Mucosa of rectum (tissue), 2 donors: Measurements from ENCODE around the gene RAD51B.
A peak's percentile ranks its signal among the peaks of the same experiment; 100 is the strongest.

Source experiments
- H3K27ac ChIP-seq, 2 donors: one replicate each; pipeline ENCODE4 v1.7.0; 2013; ENCODE audit warnings: inconsistent platforms in 2 of 2, low read depth in 2 of 2, low read length in 2 of 2
- H3K27me3 ChIP-seq, 2 donors: one replicate each; pipeline ENCODE4 v1.7.0; 2013; ENCODE audit warnings: low read length in 2 of 2; ENCODE audit not compliant: control insufficient read depth in 2 of 2, insufficient read depth in 2 of 2
- H3K36me3 ChIP-seq, 2 donors: one replicate each; pipeline ENCODE4 v1.7.0; 2013; ENCODE audit warnings: low read length in 2 of 2; ENCODE audit not compliant: control insufficient read depth in 2 of 2, insufficient read depth in 2 of 2
- H3K4me1 ChIP-seq, 2 donors: one replicate each; pipeline ENCODE4 v1.7.0; 2013; ENCODE audit warnings: low read length in 2 of 2, mild to moderate bottlenecking in 1 of 2; ENCODE audit not compliant: control insufficient read depth in 2 of 2, insufficient read depth in 2 of 2
- H3K4me3 ChIP-seq, 2 donors: one replicate each; pipeline ENCODE4 v1.7.0; 2013; ENCODE audit warnings: low read length in 2 of 2
- H3K9ac ChIP-seq, 2 donors: one replicate each; pipeline ENCODE4 v1.7.0; 2013; ENCODE audit warnings: low read length in 2 of 2, low read depth in 1 of 2, mild to moderate bottlenecking in 1 of 2
- H3K9me3 ChIP-seq, 2 donors: one replicate each; pipeline ENCODE4 v1.7.0; 2013; ENCODE audit warnings: low read length in 2 of 2; ENCODE audit not compliant: control insufficient read depth in 2 of 2
- donor health status: healthy.
- donor health status: Normal muscosa, but diverticular disease.

The RAD51B gene

DNA sequence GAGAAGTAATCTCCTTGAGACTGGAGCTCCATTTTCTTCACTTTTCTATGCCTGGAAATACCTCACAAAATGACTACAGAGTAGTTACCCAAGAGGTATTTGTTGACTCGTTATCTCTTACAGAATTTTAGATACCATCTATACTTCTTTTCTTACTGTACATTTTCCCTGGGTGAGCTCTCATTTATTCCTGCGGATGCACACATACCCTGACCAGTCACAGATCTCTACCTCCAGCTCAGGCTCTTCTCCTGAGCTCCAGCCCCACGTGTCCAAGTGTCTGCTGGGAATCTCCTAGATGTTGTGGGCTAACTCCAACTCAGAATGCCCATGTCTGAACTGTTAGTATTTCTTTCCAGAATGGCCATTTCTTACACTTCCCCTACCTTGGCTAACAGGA, 403.1 kb downstream of the RAD51B start:
- Histone ChIP-seq H3K9me3 (no peaks in the 10 kb centered on the region), H3K27ac (no peak overlapping the region), H3K4me3 (no peak overlapping the region), H3K9ac (no peak overlapping the region), H3K27me3 (no peaks in the 10 kb centered on the region), H3K4me1 (no peaks in the 10 kb centered on the region), H3K36me3 (no peaks in the 10 kb centered on the region)

DNA sequence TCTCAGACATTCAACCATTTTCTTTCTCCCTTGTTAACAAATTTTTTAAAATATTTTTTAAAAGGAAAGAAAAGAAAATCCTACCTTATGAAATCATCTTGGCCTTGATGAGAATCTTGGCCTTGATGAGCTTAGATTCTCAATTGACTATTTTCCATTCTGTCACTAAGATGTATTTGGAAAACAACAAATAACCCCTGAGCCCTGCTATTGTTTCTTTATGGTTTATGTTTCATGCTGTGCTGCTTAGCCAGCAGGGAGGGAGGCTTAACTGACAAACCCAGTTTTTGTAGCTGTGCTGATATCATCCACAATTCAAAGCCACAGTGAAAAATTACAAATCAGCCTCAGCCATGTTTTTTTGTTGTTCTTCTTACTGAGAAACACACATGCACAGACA, 404.1 kb downstream of the RAD51B start:
- H3K9ac ChIP-seq = no peak overlapping the region
- H3K4me3 ChIP-seq = no peak overlapping the region
- H3K9me3 ChIP-seq = no peaks in the 10 kb centered on the region
- no peak overlapping the region for H3K27ac ChIP-seq
- H3K4me1 ChIP-seq = no peaks in the 10 kb centered on the region
- no peaks in the 10 kb centered on the region for H3K36me3 ChIP-seq
- H3K27me3 ChIP-seq = no peaks in the 10 kb centered on the region

DNA sequence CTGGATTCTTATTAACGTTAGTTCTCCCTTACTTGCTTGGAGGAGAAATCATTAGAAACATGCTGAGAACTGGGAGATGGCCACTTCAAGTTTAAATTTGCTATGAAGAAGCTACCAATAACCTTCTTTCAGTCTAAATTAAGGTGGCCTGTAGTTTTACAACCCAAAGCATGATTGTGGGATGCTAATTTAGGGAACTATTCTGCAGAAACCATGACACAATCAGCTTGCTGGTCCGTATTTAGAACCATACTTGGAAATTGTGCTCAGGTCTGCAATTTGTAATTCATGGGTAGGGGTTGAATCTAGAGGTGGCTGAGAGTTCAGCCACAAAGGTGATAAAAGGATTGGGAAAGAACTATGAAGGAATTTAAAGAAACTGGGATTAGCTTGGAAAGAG, 405.7 kb downstream of the RAD51B start:
- no peaks in the 10 kb centered on the region for H3K4me1 ChIP-seq
- H3K9ac ChIP-seq = no peak overlapping the region
- H3K36me3 ChIP-seq = no peaks in the 10 kb centered on the region
- no peak overlapping the region for H3K4me3 ChIP-seq
- H3K27me3 ChIP-seq = no peaks in the 10 kb centered on the region
- no peak overlapping the region for H3K27ac ChIP-seq
- H3K9me3 ChIP-seq = no peaks in the 10 kb centered on the region

DNA sequence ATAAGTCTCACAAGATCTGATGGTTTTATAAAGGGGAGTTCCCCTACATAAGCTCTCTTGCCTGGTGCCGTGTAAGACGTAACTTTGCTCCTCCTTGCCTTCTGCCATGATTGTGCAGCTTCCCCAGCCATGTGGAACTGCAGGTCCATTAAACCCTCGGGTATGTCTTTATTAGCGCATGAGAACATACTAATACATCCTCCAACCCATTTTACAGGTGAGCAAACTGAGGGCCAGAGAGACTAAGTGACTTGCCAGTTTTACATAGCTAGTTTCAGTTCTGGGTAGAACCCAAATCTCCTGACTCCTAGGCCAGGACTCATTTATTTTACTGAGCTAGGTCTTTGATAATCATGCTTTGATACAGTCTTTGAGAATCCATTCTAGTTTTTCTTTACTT, 406.9 kb downstream of the RAD51B start:
- H3K4me3 ChIP-seq = no peak overlapping the region
- H3K9me3 ChIP-seq = no peaks in the 10 kb centered on the region
- H3K9ac ChIP-seq = no peak overlapping the region
- H3K36me3 ChIP-seq = no peaks in the 10 kb centered on the region
- no peaks in the 10 kb centered on the region for H3K27me3 ChIP-seq
- H3K4me1 ChIP-seq = peaks cover 3 to 4% of the 10 kb centered on the region in 2 donors
- no peak overlapping the region for H3K27ac ChIP-seq

DNA sequence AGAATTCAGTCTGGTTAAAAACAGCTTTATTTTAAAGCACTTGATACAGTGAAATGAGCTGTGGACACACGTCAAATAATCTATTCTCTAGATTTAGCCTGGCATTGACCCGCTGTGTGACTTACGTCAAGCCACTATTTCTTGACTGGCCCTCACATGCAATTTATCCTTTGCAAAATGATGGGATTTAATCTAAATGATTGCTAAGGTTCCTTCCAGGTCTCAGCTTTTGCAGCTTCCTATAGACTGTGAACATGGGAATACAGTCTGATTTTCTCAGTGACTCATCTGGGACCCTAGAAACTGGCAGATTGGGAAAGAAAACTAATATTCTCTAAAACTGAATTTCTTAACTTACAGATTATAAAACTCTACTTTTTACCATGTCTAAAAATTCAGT, 409.1 kb downstream of the RAD51B start:
- H3K27me3 ChIP-seq = no peaks in the 10 kb centered on the region
- no peak overlapping the region for H3K9ac ChIP-seq
- no peak overlapping the region for H3K27ac ChIP-seq
- H3K4me1 ChIP-seq = peaks cover 13 to 14% of the 10 kb centered on the region in 2 donors
- H3K36me3 ChIP-seq = no peaks in the 10 kb centered on the region
- H3K9me3 ChIP-seq = no peaks in the 10 kb centered on the region
- no peak overlapping the region for H3K4me3 ChIP-seq

DNA sequence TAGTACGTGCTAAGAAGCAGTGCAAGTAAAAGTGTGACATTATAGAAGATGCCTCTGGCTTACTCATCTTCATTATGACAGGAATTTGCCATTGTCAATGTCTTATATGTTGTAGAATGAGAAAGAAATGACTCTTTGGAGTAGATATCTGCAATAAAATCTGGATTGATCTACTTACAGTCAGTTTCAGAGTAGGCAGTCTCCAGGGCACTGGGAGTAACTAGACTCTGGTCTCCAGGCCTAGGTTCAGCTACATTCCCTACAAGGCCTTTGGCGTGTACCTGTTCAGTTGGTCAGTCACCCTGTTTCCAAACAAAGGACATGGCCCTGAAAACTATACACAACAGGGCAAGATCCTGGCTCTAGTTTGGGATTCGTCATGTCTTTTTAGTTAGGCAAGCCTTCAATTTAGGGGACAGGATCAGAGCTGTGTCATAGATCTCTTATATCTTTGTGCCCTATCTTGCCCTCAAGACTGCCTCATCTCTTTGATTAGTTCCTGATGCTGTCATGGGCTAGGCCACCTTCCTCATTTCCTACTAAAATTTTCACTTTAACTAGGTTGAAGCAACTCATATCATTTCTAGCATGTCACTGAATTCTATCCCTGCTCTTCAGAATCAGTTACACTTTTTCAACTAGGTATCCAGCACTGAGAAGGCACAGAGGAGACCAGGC, 410.0 kb downstream of the RAD51B start:
- Histone ChIP-seq H3K27me3 (no peaks in the 10 kb centered on the region), H3K36me3 (no peaks in the 10 kb centered on the region), H3K4me3 (no peak overlapping the region), H3K9ac (no peak overlapping the region), H3K4me1 (peaks cover 13 to 14% of the 10 kb centered on the region in 2 donors), H3K9me3 (no peaks in the 10 kb centered on the region), H3K27ac (no peak overlapping the region)

DNA sequence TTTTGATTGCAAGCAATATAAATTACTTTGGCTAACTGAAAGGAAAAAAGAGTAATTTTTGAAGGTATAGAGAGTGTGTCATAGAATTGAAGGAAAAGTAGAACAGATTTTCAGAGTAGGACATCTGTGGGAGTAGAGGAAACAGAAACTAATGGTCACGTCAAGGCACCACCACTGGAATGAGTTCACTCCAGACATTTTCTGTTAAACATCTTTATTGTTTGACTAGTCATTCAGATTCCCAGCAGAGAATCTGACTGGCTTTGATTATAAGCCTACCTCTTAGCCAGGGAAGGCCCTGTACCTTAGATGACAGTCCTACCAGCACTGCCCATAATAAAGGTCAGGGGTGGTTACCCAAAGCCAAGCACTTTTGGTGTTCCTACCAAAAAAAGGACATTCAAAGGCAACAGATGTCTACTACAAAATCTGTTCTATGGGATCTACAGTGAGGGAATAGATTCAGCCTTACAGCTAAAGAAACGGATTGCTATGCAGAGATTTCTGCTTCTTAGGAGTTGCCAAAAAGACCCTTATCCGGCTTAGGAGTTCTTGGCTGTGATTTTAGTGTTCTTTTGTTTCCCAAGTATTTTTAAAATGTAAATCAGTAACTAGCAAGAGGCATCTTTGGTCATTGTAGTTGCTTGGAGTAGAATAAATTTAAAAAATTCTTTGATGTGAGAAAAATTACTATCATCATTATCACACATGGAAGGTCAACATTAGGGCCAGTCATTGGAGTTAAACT, 410.8 kb downstream of the RAD51B start:
- no peak overlapping the region for H3K27ac ChIP-seq
- no peaks in the 10 kb centered on the region for H3K27me3 ChIP-seq
- H3K9ac ChIP-seq = no peak overlapping the region
- peaks cover 13 to 14% of the 10 kb centered on the region in 2 donors for H3K4me1 ChIP-seq
- no peaks in the 10 kb centered on the region for H3K36me3 ChIP-seq
- no peak overlapping the region for H3K4me3 ChIP-seq
- no peaks in the 10 kb centered on the region for H3K9me3 ChIP-seq

DNA sequence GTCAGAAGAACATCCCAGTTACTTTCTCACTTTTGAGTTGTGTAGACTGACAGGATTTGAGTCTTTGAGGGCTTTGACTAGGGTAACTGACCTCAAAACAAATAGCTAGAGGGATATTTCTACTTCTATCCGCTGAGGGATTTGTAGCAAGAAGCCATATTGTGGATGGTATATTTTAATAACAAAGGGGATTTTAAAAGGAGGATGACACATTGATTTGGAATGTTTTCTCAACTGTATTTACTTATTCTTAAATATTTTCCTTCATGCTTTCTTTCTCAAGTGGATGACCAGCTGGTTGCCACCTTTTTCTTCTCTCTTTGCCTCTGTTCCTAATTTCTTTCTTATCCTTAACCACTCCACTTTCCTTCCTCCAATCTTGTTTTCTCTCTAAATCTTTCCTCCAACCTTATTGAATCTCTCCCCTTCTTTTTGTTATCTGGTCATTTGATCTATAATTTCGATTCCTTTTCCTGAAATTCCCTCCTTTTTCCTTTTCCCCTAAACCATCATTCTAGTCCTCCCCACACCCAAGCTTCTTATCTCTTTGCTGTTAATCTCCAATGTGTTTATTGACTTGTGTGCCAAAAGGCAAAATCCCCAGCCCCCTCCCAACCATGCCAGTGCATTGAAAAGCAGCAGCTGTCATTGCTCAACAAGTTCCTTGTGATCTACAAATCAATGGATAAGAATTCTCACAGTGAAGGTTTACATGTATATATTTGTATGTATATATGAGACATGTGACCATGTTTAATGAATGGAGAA, 411.6 kb downstream of the RAD51B start:
- no peaks in the 10 kb centered on the region for H3K27me3 ChIP-seq
- no peak overlapping the region for H3K27ac ChIP-seq
- H3K36me3 ChIP-seq = no peaks in the 10 kb centered on the region
- no peak overlapping the region for H3K4me3 ChIP-seq
- no peak overlapping the region for H3K9ac ChIP-seq
- H3K9me3 ChIP-seq = no peaks in the 10 kb centered on the region
- peaks cover 14 to 17% of the 10 kb centered on the region in 2 donors for H3K4me1 ChIP-seq

DNA sequence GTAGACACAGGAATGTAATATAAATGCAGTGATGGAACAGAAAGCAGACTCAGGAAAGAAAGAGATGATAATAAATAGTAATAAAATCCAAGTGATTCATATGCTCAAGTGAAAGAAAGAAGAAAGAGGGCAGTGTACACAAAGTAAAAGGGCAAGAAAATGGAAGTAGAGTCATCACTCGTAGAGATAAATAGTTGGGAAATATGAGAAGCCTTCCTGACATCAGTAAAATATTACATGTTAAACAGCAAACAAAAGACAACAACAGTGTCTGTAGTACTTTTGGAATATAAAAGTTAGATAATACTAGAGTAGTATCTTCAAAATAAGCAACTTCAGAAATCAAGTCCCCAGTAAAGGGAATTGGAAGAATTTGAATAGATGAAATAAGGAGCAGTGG, 412.3 kb downstream of the RAD51B start:
- Histone ChIP-seq H3K4me1 (peaks cover 19 to 22% of the 10 kb centered on the region in 2 donors), H3K9me3 (no peaks in the 10 kb centered on the region), H3K9ac (no peak overlapping the region), H3K27me3 (no peaks in the 10 kb centered on the region), H3K4me3 (no peak overlapping the region), H3K27ac (peak overlapping the region; percentile 63 to 69), H3K36me3 (no peaks in the 10 kb centered on the region)
